IPS-20b (cell line): ENCODE data around the gene SKOR2.

ENCODE experiments used
- H3K27ac ChIP-seq: one replicate; pipeline ENCODE4 v1.5.1; 2013; ENCODE audit warnings: low read length
- H3K27me3 ChIP-seq: 2 replicates; pipeline ENCODE4 v1.6.1; 2013; ENCODE audit warnings: mild to moderate bottlenecking, low read length, inconsistent platforms; ENCODE audit not compliant: insufficient read depth
- H3K36me3 ChIP-seq: 2 replicates; pipeline ENCODE4 v1.6.1; 2013; ENCODE audit warnings: low read depth, mild to moderate bottlenecking, inconsistent platforms, low read length, moderate library complexity; ENCODE audit not compliant: insufficient read depth
- H3K4me1 ChIP-seq: 2 replicates; pipeline ENCODE4 v1.6.1; 2013; ENCODE audit warnings: mild to moderate bottlenecking, control low read depth, inconsistent platforms, low read length, moderate library complexity; ENCODE audit not compliant: insufficient read depth
- H3K4me3 ChIP-seq: 2 replicates; pipeline ENCODE4 v1.5.1; 2013; ENCODE audit warnings: mild to moderate bottlenecking, low read length, inconsistent platforms
- H3K9ac ChIP-seq: 2 replicates; pipeline ENCODE4 v1.6.1; 2013; ENCODE audit warnings: low read depth, mild to moderate bottlenecking, inconsistent platforms, low read length, moderate library complexity
- H3K9me3 ChIP-seq: 2 replicates; pipeline ENCODE4 v1.6.1; 2013; ENCODE audit warnings: mild to moderate bottlenecking, low read depth, low read length, inconsistent platforms; ENCODE audit not compliant: insufficient read depth

Gene SKOR2

DNA sequence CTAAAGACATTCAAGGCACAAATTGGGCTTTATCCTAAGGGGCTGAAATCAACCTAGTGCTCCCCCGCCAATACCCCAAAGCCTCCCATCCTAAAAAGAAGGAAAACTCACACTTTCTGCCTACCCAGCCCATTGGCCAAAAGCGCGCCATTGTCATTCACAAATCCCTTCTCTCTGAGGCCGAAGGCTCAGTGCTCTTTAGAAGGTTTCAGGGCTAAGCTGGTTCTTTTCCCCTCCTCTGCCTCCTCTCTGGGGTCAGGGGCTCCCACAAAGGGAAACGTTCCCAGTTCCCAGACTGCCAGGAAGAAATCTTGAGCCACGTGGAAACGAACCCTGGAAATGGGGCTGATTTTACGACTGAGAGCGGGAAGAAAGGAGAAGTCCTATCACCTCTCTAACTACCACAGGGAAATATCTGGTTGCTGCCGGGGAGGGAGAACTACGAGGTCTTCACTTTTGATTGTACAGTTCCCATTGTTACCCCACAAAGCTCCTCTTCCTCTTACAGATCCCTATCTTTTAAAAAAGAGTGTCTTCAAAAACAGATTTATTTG is 1.7 kb upstream of the SKOR2 start:
- no peaks in the 10 kb centered on the region for H3K36me3 ChIP-seq
- H3K27ac ChIP-seq, result no peak overlapping the region
- peaks cover 14% of the 10 kb centered on the region; the same call in 1 of the 2 replicates for H3K9me3 ChIP-seq
- H3K27me3 ChIP-seq, result peaks cover 100% of the 10 kb centered on the region
- H3K9ac ChIP-seq, result no peak overlapping the region
- H3K4me1 ChIP-seq, result peaks cover 26% of the 10 kb centered on the region; the same call in 1 of the 2 replicates
- H3K4me3 ChIP-seq, result peak overlapping the region; percentile 17; the same call in 1 of the 2 replicates

DNA sequence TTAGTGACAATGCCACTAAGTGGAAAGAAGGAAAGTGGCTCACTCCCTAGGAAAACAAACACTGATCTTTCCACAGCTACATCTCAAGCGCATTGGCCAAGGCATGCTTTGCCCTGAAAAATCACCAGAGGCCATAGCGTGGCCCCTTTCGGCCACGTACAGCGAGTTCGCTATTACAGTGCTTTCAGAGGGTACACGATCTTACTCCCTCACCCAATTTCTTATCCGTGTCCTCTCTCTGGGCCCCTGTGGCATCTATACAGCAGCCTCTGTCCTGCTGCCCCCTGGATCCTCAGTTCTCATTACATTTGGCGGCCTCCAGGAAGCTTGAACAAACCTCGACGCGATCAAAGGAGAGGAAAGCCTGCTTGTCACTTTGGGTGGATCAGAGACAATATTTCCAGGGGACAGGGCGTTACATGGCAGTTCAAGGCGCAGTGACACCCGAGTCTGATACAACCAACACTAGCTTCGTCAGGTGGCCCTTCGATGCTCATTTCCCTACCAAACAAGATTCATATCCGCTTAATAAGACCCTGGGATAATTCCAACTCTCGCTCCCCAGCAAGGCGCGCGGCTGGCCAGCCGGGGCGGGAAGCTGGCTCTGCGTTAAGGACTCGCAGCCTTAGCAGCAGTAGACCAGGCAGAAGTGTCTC is 941 bp downstream of the SKOR2 start:
- Histone ChIP-seq H3K9me3 (peaks cover 14% of the 10 kb centered on the region; the same call in 1 of the 2 replicates), H3K4me1 (peaks cover 25% of the 10 kb centered on the region; the same call in 1 of the 2 replicates), H3K27me3 (peaks cover 98% of the 10 kb centered on the region), H3K27ac (no peak overlapping the region), H3K9ac (no peak overlapping the region), H3K4me3 (no peak overlapping the region), H3K36me3 (no peaks in the 10 kb centered on the region)

DNA sequence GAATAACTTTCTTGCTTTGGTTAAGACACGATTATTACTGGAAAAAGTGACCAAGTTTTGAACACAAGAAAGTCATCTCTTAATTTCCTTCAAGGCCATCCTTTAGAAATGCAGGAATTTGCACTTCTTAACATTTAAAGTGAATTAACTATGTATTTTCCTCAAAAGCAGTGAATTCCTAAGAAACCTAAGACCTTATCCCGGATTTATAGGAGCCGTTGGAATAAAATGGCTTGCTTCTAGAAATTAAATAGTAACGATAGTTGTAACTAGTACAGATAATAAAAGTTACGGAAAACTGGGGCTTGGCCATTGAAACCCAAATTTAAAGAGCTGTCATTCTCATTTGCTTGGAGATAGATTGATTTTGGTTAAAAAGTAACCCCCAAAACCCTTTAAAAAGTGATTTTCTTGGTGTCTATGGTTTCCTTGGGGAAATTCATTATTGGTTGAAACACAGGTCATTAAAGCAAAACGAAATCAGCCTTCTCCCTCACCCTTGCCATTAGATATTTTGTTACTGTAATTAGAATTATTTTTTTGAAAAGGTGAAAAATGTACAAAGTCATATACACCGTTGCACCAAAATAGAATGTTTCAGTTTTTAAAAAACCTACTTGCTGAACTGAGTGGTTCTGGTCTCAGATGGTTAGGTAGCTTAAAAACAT is 2.0 kb downstream of the SKOR2 start:
- peaks cover 33% of the 10 kb centered on the region; the same call in 1 of the 2 replicates for H3K4me1 ChIP-seq
- H3K27ac ChIP-seq, result no peak overlapping the region
- H3K4me3 ChIP-seq, result no peak overlapping the region
- H3K9ac ChIP-seq, result no peak overlapping the region
- H3K36me3 ChIP-seq, result no peaks in the 10 kb centered on the region
- peaks cover 98% of the 10 kb centered on the region for H3K27me3 ChIP-seq
- H3K9me3 ChIP-seq, result peaks cover 14% of the 10 kb centered on the region; the same call in 1 of the 2 replicates

DNA sequence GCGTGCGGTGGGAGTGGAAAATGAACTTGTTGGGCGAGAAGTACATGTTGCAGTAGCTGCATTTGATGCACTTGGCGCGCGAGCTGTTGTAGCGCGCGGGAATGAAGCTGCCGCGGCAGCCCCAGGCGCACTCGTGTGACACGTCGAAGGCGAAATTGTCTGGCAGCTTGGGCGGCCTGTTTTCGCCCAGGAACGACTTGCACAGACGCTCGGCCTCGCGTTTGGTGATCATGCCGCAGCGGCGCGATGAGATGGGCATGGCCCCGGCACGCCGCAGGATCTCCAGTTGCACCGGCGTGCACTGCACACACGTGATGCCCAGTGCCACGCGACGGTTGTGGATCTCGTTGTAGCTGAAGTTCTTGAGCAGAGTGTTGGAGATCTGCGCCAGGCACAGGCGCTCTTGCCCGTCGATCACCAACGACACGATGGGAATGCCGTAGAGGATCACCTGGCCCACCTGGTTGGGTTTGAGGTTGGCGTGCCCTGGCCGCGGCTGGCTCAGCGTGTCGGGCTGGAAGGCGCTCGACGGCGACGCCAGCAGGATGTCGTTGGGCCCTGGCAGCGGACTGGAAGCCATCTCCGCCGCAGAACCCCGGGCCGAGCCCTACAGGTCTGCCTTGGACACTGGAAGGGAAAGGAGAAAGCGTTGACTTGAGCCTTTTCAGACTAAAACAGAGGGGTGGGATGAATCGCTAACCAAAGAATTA is 2.7 kb downstream of the SKOR2 start:
- H3K9ac ChIP-seq, result no peak overlapping the region
- peaks cover 35% of the 10 kb centered on the region; the same call in 1 of the 2 replicates for H3K4me1 ChIP-seq
- no peak overlapping the region for H3K4me3 ChIP-seq
- H3K27me3 ChIP-seq, result peaks cover 98% of the 10 kb centered on the region
- no peaks in the 10 kb centered on the region for H3K36me3 ChIP-seq
- H3K9me3 ChIP-seq, result peaks cover 14% of the 10 kb centered on the region; the same call in 1 of the 2 replicates
- H3K27ac ChIP-seq, result no peak overlapping the region

DNA sequence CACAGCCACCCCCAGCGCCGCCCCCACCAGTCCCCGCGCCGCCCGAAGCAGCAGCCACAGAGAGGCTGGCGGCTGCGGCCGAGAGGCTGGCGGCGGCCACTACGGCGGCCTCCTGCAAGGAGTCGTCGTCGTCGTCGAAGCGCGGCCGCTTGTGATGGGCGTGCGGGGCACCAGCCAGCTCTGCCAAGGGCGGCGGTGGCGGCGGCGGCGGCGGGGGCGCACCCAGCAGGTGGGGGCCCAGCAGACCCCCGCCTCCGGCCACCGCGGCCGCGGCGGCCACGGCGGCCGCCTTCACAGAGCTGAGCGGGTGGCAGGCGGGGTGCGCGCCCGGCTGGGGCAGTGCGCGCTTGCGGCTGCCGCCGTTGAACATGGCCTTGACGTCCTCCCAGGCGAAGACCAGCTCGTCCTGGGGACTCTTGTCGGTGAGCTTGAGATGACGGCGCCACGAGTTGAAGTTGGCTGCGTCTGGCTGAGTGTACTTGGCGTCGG is 3.3 kb downstream of the SKOR2 start:
- H3K4me1 ChIP-seq, result peaks cover 37% of the 10 kb centered on the region; the same call in 1 of the 2 replicates
- H3K36me3 ChIP-seq, result no peaks in the 10 kb centered on the region
- peaks cover 98% of the 10 kb centered on the region for H3K27me3 ChIP-seq
- peaks cover 14% of the 10 kb centered on the region; the same call in 1 of the 2 replicates for H3K9me3 ChIP-seq
- no peak overlapping the region for H3K27ac ChIP-seq
- H3K9ac ChIP-seq, result no peak overlapping the region
- no peak overlapping the region for H3K4me3 ChIP-seq

DNA sequence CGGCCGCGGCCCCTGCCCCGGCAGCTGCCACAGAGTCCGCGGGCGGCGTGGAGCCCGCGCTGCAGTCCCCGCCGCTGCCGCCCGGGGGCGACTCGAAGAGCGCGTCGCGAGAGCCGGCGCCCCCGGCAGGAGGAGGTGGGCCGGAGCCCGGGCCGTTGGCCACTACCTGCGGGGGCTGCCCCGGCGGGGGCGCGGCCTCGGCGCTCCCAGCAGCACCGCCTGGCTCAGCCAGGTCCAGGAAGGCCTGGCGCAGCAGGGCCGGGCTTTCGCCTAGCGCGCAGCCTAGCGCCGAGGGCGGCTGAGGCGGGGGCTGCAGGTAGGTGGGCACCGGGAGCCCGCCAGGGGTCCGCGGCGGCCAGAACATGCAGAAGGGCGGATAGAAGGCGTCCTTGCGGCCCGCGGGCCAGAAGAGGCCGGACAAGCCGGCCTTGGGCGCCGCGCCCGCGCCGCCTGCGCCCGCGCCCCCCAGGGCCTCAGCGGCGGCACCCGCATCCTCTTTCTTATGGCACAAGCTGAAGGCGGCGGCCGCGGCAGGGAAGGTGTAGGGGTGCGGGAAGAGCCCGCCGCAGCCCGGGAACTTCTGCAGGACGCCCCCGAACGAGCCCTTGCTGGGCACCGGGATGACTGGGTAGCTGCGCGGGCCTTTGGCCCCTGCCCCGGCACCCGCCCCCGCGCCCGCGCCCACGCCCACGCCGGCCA is 3.9 kb downstream of the SKOR2 start:
- no peak overlapping the region for H3K9ac ChIP-seq
- H3K36me3 ChIP-seq, result no peaks in the 10 kb centered on the region
- no peak overlapping the region for H3K27ac ChIP-seq
- no peak overlapping the region for H3K4me3 ChIP-seq
- peaks cover 36% of the 10 kb centered on the region; the same call in 1 of the 2 replicates for H3K4me1 ChIP-seq
- peaks cover 98% of the 10 kb centered on the region for H3K27me3 ChIP-seq
- H3K9me3 ChIP-seq, result peaks cover 11% of the 10 kb centered on the region; the same call in 1 of the 2 replicates

DNA sequence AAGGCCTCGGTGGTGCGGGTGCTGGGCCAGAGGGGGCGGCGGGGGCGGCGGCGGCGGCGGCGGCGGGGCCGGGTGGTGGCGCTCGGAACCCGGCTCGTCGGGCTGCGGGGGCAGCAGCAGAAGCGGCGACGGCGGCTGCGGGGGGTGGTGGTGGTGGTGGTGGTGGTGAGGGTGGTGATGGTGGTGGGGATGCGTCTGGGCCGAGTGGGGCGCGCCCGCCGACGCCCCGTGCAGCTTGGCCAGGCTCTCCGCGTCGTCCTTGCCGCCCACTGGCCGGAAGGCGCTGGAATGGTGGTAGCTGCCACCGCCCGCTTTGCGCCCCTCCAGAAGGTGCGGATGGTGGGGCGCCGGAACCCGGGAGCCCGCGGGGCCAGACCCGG is 4.4 kb downstream of the SKOR2 start:
- peak overlapping the region; percentile 54; the same call in 1 of the 2 replicates for H3K4me3 ChIP-seq
- H3K4me1 ChIP-seq, result peaks cover 34% of the 10 kb centered on the region; the same call in 1 of the 2 replicates
- no peak overlapping the region for H3K9ac ChIP-seq
- H3K27me3 ChIP-seq, result peaks cover 93% of the 10 kb centered on the region
- H3K9me3 ChIP-seq, result peaks cover 11% of the 10 kb centered on the region; the same call in 1 of the 2 replicates
- H3K36me3 ChIP-seq, result no peaks in the 10 kb centered on the region
- no peak overlapping the region for H3K27ac ChIP-seq

DNA sequence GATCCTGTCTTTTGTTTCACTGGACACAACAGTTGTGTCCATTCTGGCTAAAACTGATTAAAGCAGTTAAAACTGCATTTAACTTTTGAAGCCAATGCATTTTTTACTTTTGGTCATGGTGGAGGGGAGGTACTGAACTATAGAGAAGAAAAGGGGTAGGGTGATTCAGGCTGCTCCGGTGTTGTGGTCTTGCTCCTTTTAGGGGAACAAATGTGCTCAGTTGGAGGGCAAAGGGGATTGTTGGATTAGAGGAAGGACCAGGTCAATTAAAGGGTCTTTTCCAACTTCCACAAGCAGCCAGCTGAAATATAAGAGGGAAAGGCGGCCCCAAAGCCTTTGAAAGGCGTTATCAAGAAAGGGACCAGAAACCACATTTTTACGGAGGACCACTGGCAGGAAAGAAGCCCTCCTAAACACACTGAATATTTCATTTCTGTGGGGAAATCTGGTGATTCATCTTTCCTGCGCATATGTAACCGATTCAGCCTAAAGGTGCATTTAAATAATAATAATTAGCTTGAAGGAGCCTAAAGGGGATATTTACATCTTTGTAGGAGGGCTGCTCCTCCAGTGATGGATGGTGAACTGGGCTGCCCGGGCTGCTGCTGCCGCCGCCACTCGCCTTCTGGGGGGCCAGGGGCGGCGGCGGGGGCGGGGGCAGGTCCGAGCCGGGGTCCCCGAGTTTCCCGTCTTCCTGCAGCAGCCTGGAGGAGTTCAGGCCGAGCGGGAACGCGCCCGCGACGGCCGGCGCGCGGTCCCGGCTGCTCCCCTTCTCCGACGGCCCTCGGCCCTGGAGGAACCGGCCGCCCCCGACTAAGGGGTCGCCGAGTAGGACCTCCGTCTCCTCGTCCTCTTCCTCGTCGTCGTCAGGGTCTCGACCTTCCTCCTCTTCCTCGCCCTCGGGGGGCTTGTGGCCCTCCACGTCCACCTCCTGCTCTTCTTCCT is 5.2 kb downstream of the SKOR2 start:
- H3K27ac ChIP-seq, result no peak overlapping the region
- no peaks in the 10 kb centered on the region for H3K36me3 ChIP-seq
- no peak overlapping the region for H3K9ac ChIP-seq
- H3K4me1 ChIP-seq, result peaks cover 30% of the 10 kb centered on the region; the same call in 1 of the 2 replicates
- peak overlapping the region; percentile 54; the same call in 1 of the 2 replicates for H3K4me3 ChIP-seq
- peaks cover 86% of the 10 kb centered on the region for H3K27me3 ChIP-seq
- H3K9me3 ChIP-seq, result peaks cover 11% of the 10 kb centered on the region; the same call in 1 of the 2 replicates

DNA sequence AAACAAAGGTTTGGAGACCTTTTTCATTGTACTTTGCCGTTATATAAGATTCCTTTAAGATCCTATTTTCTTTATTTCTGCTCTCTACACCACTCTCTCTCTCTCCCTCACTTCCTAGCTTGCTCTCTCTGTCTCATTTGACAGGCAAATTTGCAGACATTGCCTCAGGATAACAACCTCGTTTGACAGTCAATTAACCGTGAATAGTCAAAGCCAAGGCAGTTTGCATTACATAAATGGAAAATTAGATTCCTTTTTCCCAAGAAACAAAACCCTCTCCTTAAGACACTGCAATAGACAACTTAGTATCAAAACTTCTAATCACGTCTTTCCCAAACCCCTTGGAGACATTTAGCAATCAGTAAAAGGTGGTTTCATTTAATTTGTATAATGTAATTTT is 7.4 kb downstream of the SKOR2 start:
- H3K4me3 ChIP-seq, result no peak overlapping the region
- peaks cover 63% of the 10 kb centered on the region for H3K27me3 ChIP-seq
- H3K27ac ChIP-seq, result no peak overlapping the region
- 0 out of 2 replicates have a peak, but pooled peaks cover 5% of the 10 kb centered on the region for H3K9me3 ChIP-seq
- H3K4me1 ChIP-seq, result peaks cover 34% of the 10 kb centered on the region; the same call in 1 of the 2 replicates
- H3K36me3 ChIP-seq, result no peaks in the 10 kb centered on the region
- no peak overlapping the region for H3K9ac ChIP-seq

DNA sequence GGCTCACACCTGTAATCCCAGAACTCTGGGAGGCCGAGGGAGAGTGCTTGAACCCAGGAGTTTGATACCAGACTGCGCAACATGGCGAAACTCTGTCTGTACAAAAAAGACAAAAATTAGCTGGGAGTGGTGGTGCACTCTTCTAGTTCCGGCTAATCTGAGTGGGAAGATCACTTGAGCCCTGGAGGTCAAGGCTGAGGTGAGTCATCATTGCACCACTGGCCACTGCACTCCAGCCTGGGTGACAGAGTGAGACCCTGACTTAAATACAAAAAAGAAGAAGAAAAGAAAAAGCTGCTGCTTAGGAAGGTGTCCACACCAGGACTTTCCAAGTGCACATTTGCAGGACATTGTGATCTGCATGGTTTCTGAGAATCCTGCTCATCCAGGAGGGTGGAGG is 16.4 kb downstream of the SKOR2 start:
- H3K36me3 ChIP-seq, result no peaks in the 10 kb centered on the region
- H3K4me3 ChIP-seq, result no peak overlapping the region
- no peak overlapping the region for H3K9ac ChIP-seq
- H3K27ac ChIP-seq, result no peak overlapping the region
- H3K9me3 ChIP-seq, result no peaks in the 10 kb centered on the region
- H3K4me1 ChIP-seq, result peaks cover 6% of the 10 kb centered on the region; the same call in 1 of the 2 replicates
- H3K27me3 ChIP-seq, result no peaks in the 10 kb centered on the region
